Daoy (cell line): ENCODE data around the gene RANBP17. TPM values are rescaled to one million over a fixed set of nuclear protein-coding genes. Genes with fewer than 3 reads are reported as not detected.
"Not testable (repeated sequence)": the region's sequence is repeated elsewhere in the genome, so short reads cannot be mapped to it uniquely, and the experiment has no call there.

ENCODE experiments used
- DNase-seq: peaks from one replicate; pipeline ENCODE4 v3.0.0-alpha.2; 2015; ENCODE audit warnings: low read depth
- total RNA-seq: library from RNA; depleted of rRNA; stranded (reverse); fragments of >200 nt; shearing (Covaris generic); gene quantifications from 2 replicates; pipeline ENCODE4 v1.2.3, GENCODE V29; 2014

RANBP17 gene
- total RNA-seq, 1 experiment from 2014 or later = 0.34 TPM

- no peak for DNase-seq
These were observed 293.8 kb downstream of the RANBP17 start for GRCh38 chr5:171155621-171156020.

- DNase-seq = no peak
These were observed 295.5 kb downstream of the RANBP17 start for GRCh38 chr5:171157276-171157675.

GRCh38 chr5:171157775-171158174 lies 296.0 kb downstream of the RANBP17 start:
- no peak for DNase-seq

- DNase-seq = no peak
These were observed 296.8 kb downstream of the RANBP17 start for GRCh38 chr5:171158581-171158980.

GRCh38 chr5:171162165-171162564 lies 300.3 kb downstream of the RANBP17 start:
- DNase-seq = no peak

GRCh38 chr5:171162596-171162995 lies 300.8 kb downstream of the RANBP17 start:
- peak; percentile 71 for DNase-seq

GRCh38 chr5:171166766-171167165 lies 304.9 kb downstream of the RANBP17 start:
- DNase-seq = no peak

GRCh38 chr5:171168171-171168570 lies 306.4 kb downstream of the RANBP17 start:
- DNase-seq = no peak

- not testable (repeated sequence) for DNase-seq
These were observed 313.1 kb downstream of the RANBP17 start for GRCh38 chr5:171174960-171175359.

GRCh38 chr5:171175746-171176145 lies 313.9 kb downstream of the RANBP17 start:
- DNase-seq = no peak

GRCh38 chr5:171178190-171178589 lies 316.4 kb downstream of the RANBP17 start:
- not testable (repeated sequence) for DNase-seq

- DNase-seq = no peak
These were observed 326.2 kb downstream of the RANBP17 start for GRCh38 chr5:171188016-171188415.

GRCh38 chr5:171189442-171189841 lies 327.6 kb downstream of the RANBP17 start:
- DNase-seq = no peak

- no peak for DNase-seq
These were observed 330.3 kb downstream of the RANBP17 start for GRCh38 chr5:171192111-171192510.

- DNase-seq = peak; percentile 11
These were observed 339.5 kb downstream of the RANBP17 start for GRCh38 chr5:171201310-171201709.

GRCh38 chr5:171205375-171205774 lies 343.6 kb downstream of the RANBP17 start:
- DNase-seq = no peak

GRCh38 chr5:171207256-171207847 lies 345.5 kb downstream of the RANBP17 start:
- peak; percentile 39 for DNase-seq

GRCh38 chr5:171221916-171222315 lies 360.1 kb downstream of the RANBP17 start:
- no peak for DNase-seq

- DNase-seq = no peak
These were observed 362.1 kb downstream of the RANBP17 start for GRCh38 chr5:171223927-171224326.

- no peak for DNase-seq
These were observed 364.4 kb downstream of the RANBP17 start for GRCh38 chr5:171226096-171226754.

GRCh38 chr5:171226864-171227263 lies 365.0 kb downstream of the RANBP17 start:
- no peak for DNase-seq

- no peak for DNase-seq
These were observed 374.8 kb downstream of the RANBP17 start for GRCh38 chr5:171236651-171237050.

GRCh38 chr5:171242521-171242920 lies 380.7 kb downstream of the RANBP17 start:
- DNase-seq = no peak

- no peak for DNase-seq
These were observed 384.4 kb downstream of the RANBP17 start for GRCh38 chr5:171246231-171246630.
